ENCODE measurements around the gene FLT4. TPM values are rescaled to one million over a fixed set of nuclear protein-coding genes. Genes with fewer than 3 reads are reported as not detected.

Gene FLT4
- total RNA-seq, 1 experiment from 2014 or later: 6.3 TPM

DNA sequence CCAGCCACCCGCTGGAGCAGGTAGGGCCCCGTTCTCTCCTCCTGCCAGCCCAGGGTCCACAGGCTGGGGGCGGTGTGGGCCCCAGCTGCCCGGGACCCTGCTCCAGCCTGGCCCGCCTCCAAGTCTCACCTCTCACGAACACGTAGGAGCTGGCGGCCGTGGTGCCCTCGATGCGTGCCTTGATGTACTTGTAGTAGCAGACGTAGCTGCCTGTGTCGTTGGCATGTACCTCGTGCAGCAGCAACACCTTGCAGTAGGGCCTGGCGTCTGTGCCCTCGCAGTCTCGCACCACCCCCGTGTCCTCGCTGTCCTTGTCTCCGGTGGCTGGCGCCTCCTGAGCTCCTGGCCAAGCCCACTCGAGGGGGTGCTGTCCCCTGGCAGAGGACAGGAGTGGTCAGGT is 19.0 kb downstream of the FLT4 start:
- no peaks in the 10 kb centered on the region for H4K20me1 ChIP-seq (ENCODE audit: control insufficient read depth, insufficient read depth, insufficient read length)

More for the DNA sequence above, 19.0 kb downstream of the FLT4 start:
- no peaks in the 10 kb centered on the region for H3K9me3 ChIP-seq (ENCODE audit: control insufficient read depth, low read depth, low read length)
- TF ChIP-seq, protein P1, sequence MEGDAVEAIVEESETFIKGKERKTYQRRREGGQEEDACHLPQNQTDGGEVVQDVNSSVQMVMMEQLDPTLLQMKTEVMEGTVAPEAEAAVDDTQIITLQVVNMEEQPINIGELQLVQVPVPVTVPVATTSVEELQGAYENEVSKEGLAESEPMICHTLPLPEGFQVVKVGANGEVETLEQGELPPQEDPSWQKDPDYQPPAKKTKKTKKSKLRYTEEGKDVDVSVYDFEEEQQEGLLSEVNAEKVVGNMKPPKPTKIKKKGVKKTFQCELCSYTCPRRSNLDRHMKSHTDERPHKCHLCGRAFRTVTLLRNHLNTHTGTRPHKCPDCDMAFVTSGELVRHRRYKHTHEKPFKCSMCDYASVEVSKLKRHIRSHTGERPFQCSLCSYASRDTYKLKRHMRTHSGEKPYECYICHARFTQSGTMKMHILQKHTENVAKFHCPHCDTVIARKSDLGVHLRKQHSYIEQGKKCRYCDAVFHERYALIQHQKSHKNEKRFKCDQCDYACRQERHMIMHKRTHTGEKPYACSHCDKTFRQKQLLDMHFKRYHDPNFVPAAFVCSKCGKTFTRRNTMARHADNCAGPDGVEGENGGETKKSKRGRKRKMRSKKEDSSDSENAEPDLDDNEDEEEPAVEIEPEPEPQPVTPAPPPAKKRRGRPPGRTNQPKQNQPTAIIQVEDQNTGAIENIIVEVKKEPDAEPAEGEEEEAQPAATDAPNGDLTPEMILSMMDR (conservative IDR thresholded peaks at IDR 0.05): no peak
- H3K23ac ChIP-seq (ENCODE audit: insufficient read length, low read depth, low read length): no peak overlapping the region
- no peak overlapping the region for H4K5ac ChIP-seq (ENCODE audit: insufficient read length, low read depth, low read length)
- no peak overlapping the region for H2BK12ac ChIP-seq (ENCODE audit: insufficient read length, low read depth, low read length)
- no peak overlapping the region for H2BK5ac ChIP-seq (ENCODE audit: insufficient read length, low read length)
- H3K79me2 ChIP-seq (ENCODE audit: insufficient read depth, low read length): no peaks in the 10 kb centered on the region
- Mint-ChIP-seq H3K36me3 (ENCODE audit: insufficient read depth in 1 of 3, low read depth in 3 of 3) (no peaks in the 10 kb centered on the region), H3K4me3 (no peak overlapping the region), H3K27me3 (ENCODE audit: low read depth) (peaks cover 2% of the 10 kb centered on the region; the same call in 1 of the 2 replicates), H3K27ac (no peak overlapping the region), H3K4me1 (peaks cover 5 to 6% of the 10 kb centered on the region in 2 experiments; a peak in 2 of 4 replicates), H3K9me3 (0 out of 5 replicates have a peak, but pooled peaks cover 0 to 2% of the 10 kb centered on the region in 2 experiments)
- H3K4me2 ChIP-seq (ENCODE audit: insufficient read depth, insufficient read length, low read length): no peak overlapping the region
- no peak overlapping the region for H2BK20ac ChIP-seq (ENCODE audit: low read depth, low read length, poor library complexity, severe bottlenecking)
- no peaks in the 10 kb centered on the region for H3K79me1 ChIP-seq (ENCODE audit: insufficient read depth, low read depth, low read length, poor library complexity, severe bottlenecking)
- no peak overlapping the region for H3K14ac ChIP-seq (ENCODE audit: insufficient read depth, low read length)
- no CpG with 5 or more reads among the region's 22 CpGs for WGBS (ENCODE audit: extremely low coverage, insufficient read length, low lambda C conversion rate)
- no peak overlapping the region for H2AFZ ChIP-seq (ENCODE audit: low read length)
- H3K9ac ChIP-seq (ENCODE audit: extremely low read depth, insufficient read length, low read length): no peak overlapping the region
- no peak overlapping the region for H3K4ac ChIP-seq (ENCODE audit: low read depth, low read length)
- H2BK120ac ChIP-seq (ENCODE audit: low read depth, low read length, poor library complexity, severe bottlenecking): no peak overlapping the region
- H4K91ac ChIP-seq (ENCODE audit: insufficient read length, low read depth, low read length): no peak overlapping the region
- H4K8ac ChIP-seq (replicated peaks; ENCODE audit: insufficient read length, low read depth, low read length): no peak overlapping the region
- H3K4me1 ChIP-seq (ENCODE audit: insufficient read depth, low read length): no peaks in the 10 kb centered on the region
- no peaks in the 10 kb centered on the region for H3K27me3 ChIP-seq (ENCODE audit: insufficient read depth, low read length)
- H3K56ac ChIP-seq (ENCODE audit: insufficient read length, low read depth, low read length): no peak overlapping the region
- DNase-seq: no peak
- H2AK5ac ChIP-seq (ENCODE audit: insufficient read length, low read length): no peak overlapping the region
- H3K18ac ChIP-seq (ENCODE audit: insufficient read length, low read depth, low read length): no peak overlapping the region
- H3K27ac ChIP-seq (ENCODE audit: insufficient read length, low read depth, low read length): no peak overlapping the region
- H3K23me2 ChIP-seq (ENCODE audit: insufficient read length, low read depth, low read length, poor library complexity, severe bottlenecking): no peaks in the 10 kb centered on the region
- no peak overlapping the region for H3T11ph ChIP-seq (ENCODE audit: low read length)
- H2BK15ac ChIP-seq (ENCODE audit: low read depth, low read length): no peak overlapping the region

All from H9 (cell line).